Fibroblast of skin of scalp (primary cell): ENCODE results near the gene TRAF1.
A peak's percentile ranks its signal among the peaks of the same experiment; 100 is the strongest.

ENCODE experiments used
- DNase-seq: peaks from one replicate; pipeline ENCODE4 v3.0.0-alpha.2; 2013

The TRAF1 gene

GRCh38 chr9:120889606-120890271 is 36.9 kb downstream of the TRAF1 start:
- no peak for DNase-seq

GRCh38 chr9:120888626-120889025 is 38.0 kb downstream of the TRAF1 start:
- no peak for DNase-seq

GRCh38 chr9:120886490-120886967 is 40.1 kb downstream of the TRAF1 start:
- peak; percentile 31 for DNase-seq

GRCh38 chr9:120885958-120886357 is 40.6 kb downstream of the TRAF1 start:
- no peak for DNase-seq

- no peak for DNase-seq
These were observed 41.1 kb downstream of the TRAF1 start for GRCh38 chr9:120885457-120885856.

GRCh38 chr9:120883608-120883996 is 43.0 kb downstream of the TRAF1 start:
- DNase-seq: no peak

GRCh38 chr9:120882935-120883607 is 43.5 kb downstream of the TRAF1 start:
- no peak for DNase-seq

GRCh38 chr9:120879446-120879845 is 47.1 kb downstream of the TRAF1 start:
- DNase-seq: no peak

- no peak for DNase-seq
These were observed 48.1 kb downstream of the TRAF1 start for GRCh38 chr9:120878188-120879130.

- DNase-seq: peak; percentile 65
These were observed 49.1 kb downstream of the TRAF1 start for GRCh38 chr9:120877276-120878034.

GRCh38 chr9:120876842-120877240 is 49.8 kb downstream of the TRAF1 start, which contains the start of gene PHF19:
Gene PHF19 (minus strand): TSS chr9:120877188. CDS start chr9:120874741, 2,447 bp downstream.
- peak; percentile 35 for DNase-seq

GRCh38 chr9:120875954-120876841 is 50.4 kb downstream of the TRAF1 start:
- DNase-seq: peak; percentile 90

- no peak for DNase-seq
These were observed 51.0 kb downstream of the TRAF1 start for GRCh38 chr9:120875643-120875953.

- no peak for DNase-seq
These were observed 51.4 kb downstream of the TRAF1 start for GRCh38 chr9:120875195-120875565.

- DNase-seq: no peak
These were observed 52.1 kb downstream of the TRAF1 start for GRCh38 chr9:120874226-120875194.

- DNase-seq: no peak
These were observed 53.1 kb downstream of the TRAF1 start for GRCh38 chr9:120873512-120873911.

- no peak for DNase-seq
These were observed 53.6 kb downstream of the TRAF1 start for GRCh38 chr9:120872791-120873502.

- no peak for DNase-seq
These were observed 56.4 kb downstream of the TRAF1 start for GRCh38 chr9:120870206-120870605.

GRCh38 chr9:120869726-120870125 is 56.9 kb downstream of the TRAF1 start:
- DNase-seq: no peak

GRCh38 chr9:120869360-120869687 is 57.3 kb downstream of the TRAF1 start:
- no peak for DNase-seq
